Measurements from ENCODE around the gene PTHLH.

Gene PTHLH

GRCh38 chr12:27931390-27931789 is 41.1 kb downstream of the PTHLH start:
- DNase-seq = no peak

- DNase-seq = no peak
These were observed 45.2 kb downstream of the PTHLH start for GRCh38 chr12:27927347-27927746.

GRCh38 chr12:27924350-27925135 is 48.0 kb downstream of the PTHLH start:
- DNase-seq = no peak

- no peak for DNase-seq
These were observed 49.9 kb downstream of the PTHLH start for GRCh38 chr12:27922531-27923139.

- DNase-seq = no peak
These were observed 52.8 kb downstream of the PTHLH start for GRCh38 chr12:27919671-27920235.

GRCh38 chr12:27915536-27915935 is 57.0 kb downstream of the PTHLH start:
- no peak for DNase-seq

GRCh38 chr12:27915021-27915420 is 57.5 kb downstream of the PTHLH start:
- DNase-seq = peak; percentile 71

- DNase-seq = no peak
These were observed 58.4 kb downstream of the PTHLH start for GRCh38 chr12:27913999-27914614.

- DNase-seq = no peak
These were observed 61.1 kb downstream of the PTHLH start for GRCh38 chr12:27911397-27911796.

Data from DMS 273 treated with DMSO at 0.1 percent for 48 hours (cell line).